Panc1 (cell line): ENCODE results near the gene MAGEA11. TPM values are rescaled to one million over a fixed set of nuclear protein-coding genes. Genes with fewer than 3 reads are reported as not detected.

ENCODE experiments used
- ATAC-seq: fragments of 200-7000 bp; cut with Tn5 transposase; 2 replicates; pipeline ENCODE4 v1.9.1; 2020; ENCODE audit warnings: mild to moderate bottlenecking, moderate library complexity
- BruUV-seq: library from RNA; stranded (reverse); fragments of 400-500 nt; replicated peaks from 2 replicates; lab custom pipeline; 2021; lab: Mats Ljungman, UMichigan
- CTCF ChIA-PET: fragments of 300-600 bp; sonication (Branson Sonifier 250); formaldehyde crosslinking; loops from one replicate; lab custom pipeline; 2022; ENCODE audit warnings: antibody characterized with exemption; lab: Charles Lee
- POLR2A ChIA-PET: fragments of 300-600 bp; sonication (Branson Sonifier 250); formaldehyde crosslinking; loops from one replicate; lab custom pipeline; 2022; ENCODE audit warnings: antibody characterized with exemption; lab: Charles Lee
- DNase-seq: peaks from one replicate; pipeline ENCODE4 v3.0.0-alpha.2; 2010; ENCODE audit warnings: low read depth, low spot score
- H3K27ac ChIP-seq: 2 replicates; pipeline ENCODE4 v1.5.1; 2011; ENCODE audit warnings: mild to moderate bottlenecking, low read length, inconsistent platforms
- H3K27me3 ChIP-seq: fragments of 200-500 bp; sonication (Bioruptor generic); 2 replicates; pipeline ENCODE4 v1.6.0; 2014; ENCODE audit warnings: low read length, inconsistent platforms; ENCODE audit not compliant: control insufficient read depth, insufficient read depth
- H3K36me3 ChIP-seq: fragments of 200-500 bp; sonication (Bioruptor generic); 2 replicates; pipeline ENCODE4 v1.5.1; 2014; ENCODE audit warnings: inconsistent platforms, mild to moderate bottlenecking, low read length, moderate library complexity; ENCODE audit not compliant: control insufficient read depth, insufficient read depth
- H3K4me1 ChIP-seq: 2 replicates; pipeline ENCODE4 v1.5.1; 2011; ENCODE audit warnings: inconsistent platforms, mild to moderate bottlenecking, low read length, moderate library complexity; ENCODE audit not compliant: control insufficient read depth, insufficient read depth
- H3K4me3 ChIP-seq, 2 experiments: 2 replicates each; pipeline ENCODE4 v1.5.1; 2011 to 2012; ENCODE audit warnings: low read depth in 2 of 2, low read length in 2 of 2, mild to moderate bottlenecking in 2 of 2, inconsistent platforms in 1 of 2, moderate library complexity in 1 of 2
- H3K9me3 ChIP-seq: fragments of 200-500 bp; sonication (Bioruptor generic); 2 replicates; pipeline ENCODE4 v1.5.1; 2014; ENCODE audit warnings: low read depth, mild to moderate bottlenecking, inconsistent platforms, low read length, moderate library complexity; ENCODE audit not compliant: control insufficient read depth, insufficient read depth
- POLR2AphosphoS5 ChIP-seq: IDR thresholded peaks from 2 replicates; pipeline ENCODE4 v1.6.1; 2012; ENCODE audit warnings: mild to moderate bottlenecking, low read depth, low read length, moderate library complexity
- SIN3A ChIP-seq: IDR thresholded peaks from 2 replicates; pipeline ENCODE4 v1.6.1; 2012; ENCODE audit warnings: low read depth, mild to moderate bottlenecking, low read length, moderate library complexity, borderline replicate concordance; ENCODE audit not compliant: insufficient read depth
- TCF7L2 ChIP-seq: IDR thresholded peaks from 2 replicates; pipeline ENCODE4 v1.6.1; 2011; ENCODE audit warnings: mild to moderate bottlenecking, low read depth, low read length, inconsistent platforms
- in situ Hi-C: cut with HindIII; loops from 2 replicates; pipeline ENCODE4 v1.10.0; 2016; ENCODE audit warnings: low sequenced_read_pairs, low pct_unique_long_range_greater_than_20kb
- intact Hi-C: fragments of 100-400 bp; cut with micrococcal nuclease; formaldehyde crosslinking; loops from one replicate; pipeline ENCODE4 v1.10.0; 2022; ENCODE audit not compliant: unreplicated experiment
- total RNA-seq: library from RNA; stranded (reverse); gene quantifications from one replicate; pipeline ENCODE4 v1.2.1, GENCODE V29; 2021; ENCODE audit not compliant: unreplicated experiment
- TF ChIP-seq, protein P1 (sequence below): fragments of 450-650 bp; IDR thresholded peaks from 2 replicates; pipeline ENCODE4 v1.5.1; 2017; ENCODE audit warnings: mild to moderate bottlenecking
- TF ChIP-seq, protein P2 (sequence below), 2 experiments: IDR thresholded peaks; 2 replicates each; pipeline ENCODE4 v1.6.1; 2011 to 2012; ENCODE audit warnings: low read depth in 2 of 2, control low read depth in 1 of 2, low read length in 1 of 2, mild to moderate bottlenecking in 1 of 2, moderate library complexity in 1 of 2; ENCODE audit not compliant: insufficient read depth in 1 of 2

The MAGEA11 gene
- total RNA-seq, 1 experiment from 2014 or later, result not detected

DNA sequence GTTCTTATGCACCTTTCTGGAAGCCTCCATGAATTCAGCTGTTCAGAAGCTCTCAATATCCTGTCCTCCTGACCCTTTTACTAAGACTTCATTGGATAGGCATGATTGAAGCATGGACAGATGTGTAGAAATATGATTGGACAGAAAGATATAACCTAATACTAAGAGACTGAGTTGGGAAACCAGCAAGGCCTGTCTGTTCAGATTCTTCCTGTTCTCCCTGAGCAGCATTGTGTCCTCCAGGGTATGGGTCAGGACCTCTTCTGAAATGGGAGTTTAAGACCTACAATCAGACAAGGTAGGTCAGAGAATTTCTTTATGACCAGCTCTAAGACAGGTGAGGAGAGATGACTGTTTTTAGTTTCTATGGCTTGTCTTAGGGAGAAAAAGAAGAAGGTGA is 23.9 kb upstream of the MAGEA11 start:
- intact Hi-C loops (no loop called here), in situ Hi-C loops (no loop called here)
- no peak for DNase-seq
- Histone ChIP-seq H3K9me3 (no peaks in the 10 kb centered on the region), H3K4me3 (no peak overlapping the region), H3K4me1 (no peaks in the 10 kb centered on the region), H3K27ac (no peak overlapping the region), H3K36me3 (no peaks in the 10 kb centered on the region), H3K27me3 (peaks cover 3% of the 10 kb centered on the region; the same call in 1 of the 2 replicates)
- TF ChIP-seq SIN3A, result no peak
- TF ChIP-seq, protein P1, sequence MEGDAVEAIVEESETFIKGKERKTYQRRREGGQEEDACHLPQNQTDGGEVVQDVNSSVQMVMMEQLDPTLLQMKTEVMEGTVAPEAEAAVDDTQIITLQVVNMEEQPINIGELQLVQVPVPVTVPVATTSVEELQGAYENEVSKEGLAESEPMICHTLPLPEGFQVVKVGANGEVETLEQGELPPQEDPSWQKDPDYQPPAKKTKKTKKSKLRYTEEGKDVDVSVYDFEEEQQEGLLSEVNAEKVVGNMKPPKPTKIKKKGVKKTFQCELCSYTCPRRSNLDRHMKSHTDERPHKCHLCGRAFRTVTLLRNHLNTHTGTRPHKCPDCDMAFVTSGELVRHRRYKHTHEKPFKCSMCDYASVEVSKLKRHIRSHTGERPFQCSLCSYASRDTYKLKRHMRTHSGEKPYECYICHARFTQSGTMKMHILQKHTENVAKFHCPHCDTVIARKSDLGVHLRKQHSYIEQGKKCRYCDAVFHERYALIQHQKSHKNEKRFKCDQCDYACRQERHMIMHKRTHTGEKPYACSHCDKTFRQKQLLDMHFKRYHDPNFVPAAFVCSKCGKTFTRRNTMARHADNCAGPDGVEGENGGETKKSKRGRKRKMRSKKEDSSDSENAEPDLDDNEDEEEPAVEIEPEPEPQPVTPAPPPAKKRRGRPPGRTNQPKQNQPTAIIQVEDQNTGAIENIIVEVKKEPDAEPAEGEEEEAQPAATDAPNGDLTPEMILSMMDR, result no peak
- BruUV-seq, result no TSS peak
- ChIA-PET POLR2A (no interaction called here), CTCF (interaction anchor here (0.7 kb wide), 1 partner anchor 870 kb away, joined by 4 read pairs; no protein-coding TSS in a partner anchor)
- no peak for ATAC-seq

DNA sequence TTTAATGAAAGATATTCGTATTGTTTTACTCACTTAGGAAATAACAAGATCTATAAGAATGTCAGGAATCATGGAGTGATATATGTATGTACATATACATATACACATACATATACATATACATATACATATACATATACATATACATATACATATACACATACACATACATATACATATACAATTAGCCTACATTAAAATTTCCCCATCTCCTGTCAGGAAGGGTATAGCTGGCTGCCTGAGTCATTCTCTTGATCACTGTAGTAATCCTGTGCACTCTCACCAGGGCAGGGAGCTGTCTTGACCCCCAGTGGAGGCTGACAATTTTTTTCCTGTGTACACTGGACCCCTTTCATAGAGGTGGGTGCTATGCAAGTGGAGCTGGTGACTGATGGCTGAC is 23.3 kb upstream of the MAGEA11 start:
- Histone ChIP-seq H3K36me3 (no peaks in the 10 kb centered on the region), H3K27me3 (peaks cover 3% of the 10 kb centered on the region; the same call in 1 of the 2 replicates), H3K4me1 (no peaks in the 10 kb centered on the region), H3K4me3 (no peak overlapping the region), H3K27ac (no peak overlapping the region), H3K9me3 (no peaks in the 10 kb centered on the region)
- no TSS peak for BruUV-seq
- TF ChIP-seq SIN3A (no peak), POLR2AphosphoS5 (no peak), TCF7L2 (no peak)
- TF ChIP-seq, protein P2, sequence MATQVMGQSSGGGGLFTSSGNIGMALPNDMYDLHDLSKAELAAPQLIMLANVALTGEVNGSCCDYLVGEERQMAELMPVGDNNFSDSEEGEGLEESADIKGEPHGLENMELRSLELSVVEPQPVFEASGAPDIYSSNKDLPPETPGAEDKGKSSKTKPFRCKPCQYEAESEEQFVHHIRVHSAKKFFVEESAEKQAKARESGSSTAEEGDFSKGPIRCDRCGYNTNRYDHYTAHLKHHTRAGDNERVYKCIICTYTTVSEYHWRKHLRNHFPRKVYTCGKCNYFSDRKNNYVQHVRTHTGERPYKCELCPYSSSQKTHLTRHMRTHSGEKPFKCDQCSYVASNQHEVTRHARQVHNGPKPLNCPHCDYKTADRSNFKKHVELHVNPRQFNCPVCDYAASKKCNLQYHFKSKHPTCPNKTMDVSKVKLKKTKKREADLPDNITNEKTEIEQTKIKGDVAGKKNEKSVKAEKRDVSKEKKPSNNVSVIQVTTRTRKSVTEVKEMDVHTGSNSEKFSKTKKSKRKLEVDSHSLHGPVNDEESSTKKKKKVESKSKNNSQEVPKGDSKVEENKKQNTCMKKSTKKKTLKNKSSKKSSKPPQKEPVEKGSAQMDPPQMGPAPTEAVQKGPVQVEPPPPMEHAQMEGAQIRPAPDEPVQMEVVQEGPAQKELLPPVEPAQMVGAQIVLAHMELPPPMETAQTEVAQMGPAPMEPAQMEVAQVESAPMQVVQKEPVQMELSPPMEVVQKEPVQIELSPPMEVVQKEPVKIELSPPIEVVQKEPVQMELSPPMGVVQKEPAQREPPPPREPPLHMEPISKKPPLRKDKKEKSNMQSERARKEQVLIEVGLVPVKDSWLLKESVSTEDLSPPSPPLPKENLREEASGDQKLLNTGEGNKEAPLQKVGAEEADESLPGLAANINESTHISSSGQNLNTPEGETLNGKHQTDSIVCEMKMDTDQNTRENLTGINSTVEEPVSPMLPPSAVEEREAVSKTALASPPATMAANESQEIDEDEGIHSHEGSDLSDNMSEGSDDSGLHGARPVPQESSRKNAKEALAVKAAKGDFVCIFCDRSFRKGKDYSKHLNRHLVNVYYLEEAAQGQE (IDR thresholded peaks at IDR 0.05; ENCODE audit: insufficient read depth in 1 of 2, low read depth in 2 of 2, low read length in 1 of 2), result no peak
- TF ChIP-seq, protein P1, result no peak
- intact Hi-C loops (no loop called here), in situ Hi-C loops (no loop called here)
- ATAC-seq (no peak), DNase-seq (no peak)
- ChIA-PET POLR2A (no interaction called here), CTCF (interaction anchor here (0.7 kb wide), 1 partner anchor 869 kb away, joined by 4 read pairs; no protein-coding TSS in a partner anchor)
